ENCODE measurements around the gene IL36RN.

- no peak for TF ChIP-seq CTCF (IDR thresholded peaks at IDR 0.05)
- no peak for TF ChIP-seq POLR2A (IDR thresholded peaks at IDR 0.05)
Measured at GRCh38 chr2:113056521-113056920, 2.5 kb upstream of the IL36RN start.

Data from heart left ventricle (tissue), 13 donors.